A549 (cell line): ENCODE measurements around the gene DLGAP1. TPM values are rescaled to one million over a fixed set of nuclear protein-coding genes. Genes with fewer than 3 reads are reported as not detected.

Experiments
- ATAC-seq, 2 experiments: fragments of 200-7000 bp in 1 of 2; fragments of >200 bp in 1 of 2; cut with Nextera tagmentation in 1 of 2; cut with Tn5 transposase in 1 of 2; 3 replicates each; pipeline versions ENCODE4 v1.8.0 to v1.9.1; 2018 to 2020; ENCODE audit warnings: mild to moderate bottlenecking in 1 of 2, moderate library complexity in 1 of 2
- CTCF ChIA-PET: fragments of 300-600 bp; sonication (Branson Sonifier 250); formaldehyde crosslinking; extraction: SDS; loops from one replicate; lab custom pipeline; 2021; ENCODE audit warnings: antibody characterized with exemption, inconsistent platforms; lab: Yijun Ruan, JAX
- POLR2A ChIA-PET: fragments of 350-600 bp; formaldehyde crosslinking; extraction: SDS; loops from one replicate; lab custom pipeline; 2021; ENCODE audit warnings: antibody characterized with exemption, inconsistent platforms; lab: Yijun Ruan, JAX
- DNase-seq, 2 experiments: peaks; one replicate each; pipeline versions ENCODE4 v3.0.0 to v3.0.0-alpha.2; 2011 to 2016; ENCODE audit warnings: low read depth in 1 of 2, low spot score in 1 of 2
- FAIRE-seq: peaks from 2 replicates; lab custom pipeline; 2011; peaks lifted over from hg19 to GRCh38; lab: Jason Lieb, UNC
- H3K27ac ChIP-seq, 2 experiments: fragments of >200 bp; sonication (Bioruptor Twin); formaldehyde crosslinking; 3 replicates each; pipeline ENCODE4 v1.5.1; 2016 to 2017
- H3K4me1 ChIP-seq: fragments of >200 bp; sonication (Bioruptor Twin); formaldehyde crosslinking; 3 replicates; pipeline ENCODE4 v1.6.1; 2016
- H3K4me2 ChIP-seq: fragments of >200 bp; sonication (Bioruptor Twin); formaldehyde crosslinking; 3 replicates; pipeline ENCODE4 v1.6.1; 2016
- H3K4me3 ChIP-seq: fragments of >200 bp; sonication (Bioruptor Twin); formaldehyde crosslinking; 3 replicates; pipeline ENCODE4 v1.5.1; 2016
- H3K9me3 ChIP-seq: fragments of >200 bp; sonication (Bioruptor Twin); formaldehyde crosslinking; 3 replicates; pipeline ENCODE4 v1.6.1; 2016
- ATOH8 ChIP-seq: fragments of 250-450 bp; sonication (Bioruptor Pico); IDR thresholded peaks from 2 replicates; pipeline ENCODE4 v1.5.0; 2020; ENCODE audit warnings: low read depth, mild to moderate bottlenecking, moderate library complexity
- BHLHE40 ChIP-seq: IDR thresholded peaks from 2 replicates; pipeline ENCODE4 v1.6.1; 2012; ENCODE audit warnings: low read depth, low read length, inconsistent platforms
- CBX8 ChIP-seq: fragments of 200-600 bp; sonication (generic); IDR thresholded peaks from 2 replicates; pipeline ENCODE4 v1.6.1; 2016
- CHD2 ChIP-seq: fragments of 150-350 bp; IDR thresholded peaks from 2 replicates; pipeline ENCODE4 v1.6.1; 2014; ENCODE audit warnings: low read length; ENCODE audit not compliant: partially characterized antibody
- CHD4 ChIP-seq: fragments of 200-600 bp; sonication (generic); IDR thresholded peaks from 2 replicates; pipeline ENCODE4 v1.6.1; 2016; ENCODE audit warnings: antibody characterized with exemption, mild to moderate bottlenecking, borderline replicate concordance
- E2F6 ChIP-seq: IDR thresholded peaks from 2 replicates; pipeline ENCODE4 v1.6.1; 2012; ENCODE audit warnings: low read depth, borderline replicate concordance
- FOSL2 ChIP-seq, 2 experiments: fragments of 450-650 bp in 1 of 2; fragments of >200 bp in 1 of 2; sonication (Bioruptor Twin) in 1 of 2; formaldehyde crosslinking; IDR thresholded peaks; 2 replicates each; pipeline versions ENCODE4 v1.5.0 to v1.6.1; 2016 to 2020; ENCODE audit warnings: mild to moderate bottlenecking in 1 of 2, moderate library complexity in 1 of 2
- FOXS1 ChIP-seq: fragments of 250-450 bp; sonication (Bioruptor Pico); IDR thresholded peaks from 2 replicates; pipeline ENCODE4 v1.5.0; 2020; ENCODE audit warnings: mild to moderate bottlenecking, moderate library complexity
- GATA3 ChIP-seq: IDR thresholded peaks from 2 replicates; pipeline ENCODE4 v1.6.1; 2012; ENCODE audit warnings: borderline replicate concordance
- HDAC2 ChIP-seq: fragments of 200-600 bp; sonication (generic); IDR thresholded peaks from 2 replicates; pipeline ENCODE4 v1.6.1; 2016
- HES2 ChIP-seq: fragments of >200 bp; sonication (Bioruptor Twin); formaldehyde crosslinking; IDR thresholded peaks from 2 replicates; pipeline ENCODE4 v1.6.1; 2016
- HMGXB4 ChIP-seq: fragments of 250-450 bp; sonication (Bioruptor Pico); IDR thresholded peaks from 2 replicates; pipeline ENCODE4 v1.5.0; 2021; ENCODE audit warnings: mild to moderate bottlenecking, moderate library complexity, borderline replicate concordance
- HOXA7 ChIP-seq: fragments of 250-450 bp; sonication (Bioruptor Pico); IDR thresholded peaks from 2 replicates; pipeline ENCODE4 v1.5.0; 2020; ENCODE audit warnings: mild to moderate bottlenecking, moderate library complexity
- HOXB5 ChIP-seq: fragments of 250-450 bp; sonication (Bioruptor Pico); IDR thresholded peaks from 2 replicates; pipeline ENCODE4 v1.5.0; 2020; ENCODE audit warnings: mild to moderate bottlenecking, moderate library complexity
- JUN ChIP-seq, 2 experiments: fragments of >200 bp; sonication (Bioruptor Twin); formaldehyde crosslinking; IDR thresholded peaks; 2 replicates in 1 of 2; 3 replicates in 1 of 2; pipeline ENCODE4 v1.6.1; 2016 to 2017
- JUNB ChIP-seq: fragments of >200 bp; sonication (Bioruptor Twin); formaldehyde crosslinking; IDR thresholded peaks from 2 replicates; pipeline ENCODE4 v1.6.1; 2016
- KDM1A ChIP-seq: fragments of 200-600 bp; sonication (generic); IDR thresholded peaks from 2 replicates; pipeline ENCODE4 v1.6.1; 2016; ENCODE audit warnings: low read depth, mild to moderate bottlenecking
- MAX ChIP-seq: IDR thresholded peaks from 2 replicates; pipeline ENCODE4 v1.6.1; 2012
- NFE2L2 ChIP-seq: fragments of 150-350 bp; conservative IDR thresholded peaks from 2 replicates; pipeline ENCODE4 v1.6.1; 2014; ENCODE audit warnings: low read length
- NPAS2 ChIP-seq: fragments of 250-450 bp; sonication (Bioruptor Pico); IDR thresholded peaks from 2 replicates; pipeline ENCODE4 v1.8.0; 2022; ENCODE audit warnings: mild to moderate bottlenecking, moderate library complexity, borderline replicate concordance
- PBX3 ChIP-seq: IDR thresholded peaks from 2 replicates; pipeline ENCODE4 v1.6.1; 2012
- POLR2AphosphoS2 ChIP-seq: conservative IDR thresholded peaks from 2 replicates; pipeline ENCODE4 v1.6.1; 2012; ENCODE audit warnings: low read length, improper control_type of control experiment, inconsistent platforms
- RAD21 ChIP-seq, 2 experiments: fragments of >200 bp in 1 of 2; sonication (Bioruptor Twin) in 1 of 2; formaldehyde crosslinking in 1 of 2; IDR thresholded peaks in 1 of 2; conservative IDR thresholded peaks in 1 of 2; 2 replicates in 1 of 2; 3 replicates in 1 of 2; pipeline ENCODE4 v1.6.1; 2012 to 2018; ENCODE audit warnings: inconsistent platforms in 1 of 2
- RARB ChIP-seq: fragments of 250-450 bp; sonication (Bioruptor Pico); IDR thresholded peaks from 2 replicates; pipeline ENCODE4 v1.8.0; 2021; ENCODE audit warnings: mild to moderate bottlenecking, moderate library complexity
- TP53 ChIP-seq: fragments of 250-450 bp; sonication (Bioruptor Pico); IDR thresholded peaks from 2 replicates; pipeline ENCODE4 v1.5.0; 2021; ENCODE audit warnings: mild to moderate bottlenecking, moderate library complexity
- ZFP36 ChIP-seq: fragments of 450-650 bp; IDR thresholded peaks from 2 replicates; pipeline ENCODE4 v1.6.1; 2014; ENCODE audit warnings: borderline replicate concordance; ENCODE audit not compliant: partially characterized antibody
- ZSCAN20 ChIP-seq: fragments of 250-450 bp; sonication (Bioruptor Pico); IDR thresholded peaks from 2 replicates; pipeline ENCODE4 v1.8.0; 2022; ENCODE audit warnings: mild to moderate bottlenecking, moderate library complexity
- WGBS: methylation state at CpG from one replicate; pipeline ENCODE4 v1.1.6; 2017; ENCODE audit errors: missing lambda C conversion rate; 5-methylcytosine and 5-hydroxymethylcytosine counted together
- polyA plus RNA-seq, 4 experiments: library from polyadenylated mRNA; depleted of rRNA in 3 of 4; stranded (reverse); fragments of >200 nt; fragmentation: RNase III in 1 of 4; extraction: RNeasy Plus Mini Kit Qiagen cat#74134 plus additional on column Dnase treatment in 1 of 4; gene quantifications; 2 replicates in 3 of 4; 3 replicates in 1 of 4; pipeline ENCODE4 v1.2.3, GENCODE V29; 2011 to 2017

DLGAP1 gene
- polyA plus RNA-seq, 2 of the 4 experiments (the other 2 are of a cell fraction): 0.04 to 0.12 TPM

GRCh38 chr18:3832025-3832638 is 623.0 kb downstream of the DLGAP1 start:
- no peak overlapping the region for H3K4me2 ChIP-seq
- ChIA-PET POLR2A (no interaction called here), CTCF (no interaction called here)
- H3K4me1 ChIP-seq: no peaks in the 10 kb centered on the region
- no peak overlapping the region for H3K4me3 ChIP-seq
- no peaks in the 10 kb centered on the region for H3K9me3 ChIP-seq
- ATAC-seq (no peak), DNase-seq (no peak), FAIRE-seq (no peak)
- 53% methylated on average over 6 of the region's 6 CpGs for WGBS
- no peak overlapping the region for H3K27ac ChIP-seq
- no peak for TF ChIP-seq HOXB5 (CRISPR knock-in tag)
- TF ChIP-seq FOXS1 (CRISPR knock-in tag): no peak
- TF ChIP-seq FOSL2 (IDR thresholded peaks at IDR 0.05): no peak
- TF ChIP-seq FOSL2 (CRISPR knock-in tag; IDR thresholded peaks at IDR 0.05): no peak
- TF ChIP-seq ZSCAN20 (CRISPR knock-in tag): no peak
- no peak for TF ChIP-seq ATOH8
- no peak for TF ChIP-seq NFE2L2
- no peak for TF ChIP-seq KDM1A
- TF ChIP-seq CHD2: no peak
- TF ChIP-seq BHLHE40: no peak
- TF ChIP-seq POLR2AphosphoS2: no peak
- no peak for TF ChIP-seq JUNB
- no peak for TF ChIP-seq HES2
- no peak for TF ChIP-seq CHD4

- no peak for ATAC-seq
- WGBS: 86% methylated on average over 1 of the region's 1 CpG
- H3K4me1 ChIP-seq: no peaks in the 10 kb centered on the region
- CTCF ChIA-PET: interaction anchor here (0.6 kb wide), 1 partner anchor 12 kb away, joined by 4 read pairs; no protein-coding TSS in a partner anchor
- TF ChIP-seq HDAC2 (no peak), CBX8 (no peak), NPAS2 (CRISPR knock-in tag) (no peak), HOXB5 (CRISPR knock-in tag) (no peak), FOXS1 (CRISPR knock-in tag) (no peak), TP53 (CRISPR knock-in tag) (no peak), BHLHE40 (no peak), GATA3 (no peak)
- TF ChIP-seq, all 56 proteins: peak for 0
- POLR2A ChIA-PET: no interaction called here
- DNase-seq (no peak), FAIRE-seq (no peak)
- Histone ChIP-seq H3K4me3 (no peak overlapping the region), H3K9me3 (no peaks in the 10 kb centered on the region), H3K4me2 (no peak overlapping the region), H3K27ac (no peak overlapping the region)
Measured at GRCh38 chr18:3830604-3831003, 624.5 kb downstream of the DLGAP1 start.

DNA sequence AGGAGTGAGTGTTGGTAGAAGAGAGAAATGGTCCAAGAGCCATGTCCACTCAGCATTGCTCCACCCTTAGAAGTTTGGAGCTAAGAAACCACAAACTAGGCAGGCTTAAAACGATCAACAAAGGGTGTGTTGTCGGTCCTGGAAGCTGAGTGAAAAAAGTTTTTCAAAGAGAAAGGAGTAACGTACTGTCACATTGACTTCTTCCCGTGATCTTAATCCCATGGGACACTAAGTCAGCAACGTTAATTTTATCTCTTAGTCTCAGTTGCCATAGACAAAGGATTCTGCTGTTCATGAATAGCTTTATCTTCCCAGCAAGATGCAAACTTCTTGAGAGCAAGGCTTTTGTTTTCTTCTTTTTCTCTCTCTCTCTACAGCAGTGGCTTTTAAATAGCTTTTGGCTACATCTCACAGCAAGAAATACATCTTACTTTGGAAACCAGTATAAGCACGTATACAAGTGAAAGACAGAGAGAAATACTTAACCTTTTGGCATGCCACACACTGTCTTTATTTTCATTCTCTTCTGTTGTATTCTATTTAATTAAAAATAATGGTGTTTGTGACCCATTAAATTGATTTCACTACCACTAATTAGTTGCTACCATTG is 627.8 kb downstream of the DLGAP1 start:
- ATAC-seq: no peak
- CTCF ChIA-PET: interaction anchor here (1.5 to 1.9 kb wide), 3 partner anchors 17 to 168 kb away, joined by 4 to 8 read pairs (median 4); no protein-coding TSS in a partner anchor
- H3K27ac ChIP-seq: peak overlapping the region in 1 of 2 experiments; percentile 8; a peak in 1 of 6 replicates
- DNase-seq: no peak
- POLR2A ChIA-PET: interaction anchor here (0.6 kb wide), 1 partner anchor 596 kb away, joined by 10 read pairs; no protein-coding TSS in a partner anchor
- H3K9me3 ChIP-seq: no peaks in the 10 kb centered on the region
- 0 out of 3 replicates have a peak, but pooled peaks cover 3% of the 10 kb centered on the region for H3K4me1 ChIP-seq
- no peak overlapping the region for H3K4me3 ChIP-seq
- H3K4me2 ChIP-seq: no peak overlapping the region
- FAIRE-seq: no peak
- WGBS: 59% methylated on average over 6 of the region's 6 CpGs
- TF ChIP-seq MAX (no peak), ZFP36 (no peak), RAD21 (conservative IDR thresholded peaks at IDR 0.05 in 1 of 2, IDR thresholded peaks at IDR 0.05 in 1 of 2) (no peak), HOXA7 (CRISPR knock-in tag) (no peak), ATOH8 (no peak), NPAS2 (CRISPR knock-in tag) (no peak), JUN (IDR thresholded peaks at IDR 0.05) (no peak), RARB (no peak), HMGXB4 (no peak), PBX3 (no peak), HDAC2 (no peak), FOXS1 (CRISPR knock-in tag) (no peak), E2F6 (no peak)
